GM23338 (cell line): Measurements from ENCODE around the gene MRAS. TPM values are rescaled to one million over a fixed set of nuclear protein-coding genes. Genes with fewer than 3 reads are reported as not detected.

Experiments used
- ATAC-seq: fragments of 200-7000 bp; cut with Tn5 transposase; 3 replicates; pipeline ENCODE4 v1.9.1; 2020
- DNase-seq: peaks from one replicate; pipeline ENCODE4 v3.0.0-alpha.2; 2015; ENCODE audit warnings: low spot score
- H2AFZ ChIP-seq: fragments of 200-600 bp; sonication (generic); 2 replicates; pipeline ENCODE4 v1.8.0; 2016; ENCODE audit warnings: antibody characterized with exemption, mild to moderate bottlenecking, moderate library complexity
- H3F3A ChIP-seq: fragments of 200-600 bp; sonication (generic); replicated peaks from 2 replicates; pipeline ENCODE4 v1.8.0; 2017; ENCODE audit warnings: antibody characterized with exemption, mixed run types, low read depth
- H3K27ac ChIP-seq: fragments of 200-600 bp; sonication (generic); 2 replicates; pipeline ENCODE4 v1.6.1; 2016; ENCODE audit warnings: low read depth
- H3K27me3 ChIP-seq: fragments of 200-600 bp; sonication (generic); 2 replicates; pipeline ENCODE4 v1.8.0; 2016; ENCODE audit warnings: mild to moderate bottlenecking, mixed run types, moderate library complexity; ENCODE audit not compliant: insufficient read depth
- H3K36me3 ChIP-seq: fragments of 200-600 bp; sonication (generic); 2 replicates; pipeline ENCODE4 v1.8.0; 2016; ENCODE audit warnings: mild to moderate bottlenecking; ENCODE audit not compliant: insufficient read depth
- H3K4me1 ChIP-seq: fragments of 200-600 bp; sonication (generic); 2 replicates; pipeline ENCODE4 v1.8.0; 2016; ENCODE audit warnings: mild to moderate bottlenecking, moderate library complexity; ENCODE audit not compliant: insufficient read depth
- H3K4me2 ChIP-seq: fragments of 200-600 bp; sonication (generic); 2 replicates; pipeline ENCODE4 v1.7.1; 2017; ENCODE audit warnings: mixed run types
- H3K4me3 ChIP-seq: fragments of 200-600 bp; sonication (generic); 2 replicates; pipeline ENCODE4 v1.6.1; 2016; ENCODE audit warnings: mixed run types
- H3K79me2 ChIP-seq: fragments of 200-600 bp; sonication (generic); replicated peaks from 2 replicates; pipeline ENCODE4 v1.8.0; 2017; ENCODE audit warnings: mild to moderate bottlenecking; ENCODE audit not compliant: insufficient read depth
- H3K9me2 ChIP-seq: fragments of 200-600 bp; sonication (generic); 2 replicates; pipeline ENCODE4 v1.8.0; 2017; ENCODE audit not compliant: insufficient read depth
- H4K20me1 ChIP-seq: fragments of 200-600 bp; sonication (generic); replicated peaks from 2 replicates; pipeline ENCODE4 v1.8.0; 2017; ENCODE audit warnings: mild to moderate bottlenecking; ENCODE audit not compliant: insufficient read depth
- H3K27ac Mint-ChIP-seq: 2 replicates; pipeline ENCODE4 v1.8.0; 2020; ENCODE audit warnings: inconsistent platforms, mild to moderate bottlenecking, moderate library complexity, mixed read lengths
- H3K27me3 Mint-ChIP-seq: 3 replicates; pipeline ENCODE4 v1.8.0; 2022; ENCODE audit warnings: low read depth, mild to moderate bottlenecking, moderate library complexity, mixed read lengths, inconsistent platforms; ENCODE audit not compliant: insufficient read depth, poor library complexity
- H3K36me3 Mint-ChIP-seq: 3 replicates; pipeline ENCODE4 v1.8.0; 2021; ENCODE audit warnings: low read depth, mild to moderate bottlenecking, inconsistent platforms, moderate library complexity, mixed read lengths
- H3K4me1 Mint-ChIP-seq: 3 replicates; pipeline ENCODE4 v1.8.0; 2020; ENCODE audit warnings: mild to moderate bottlenecking, inconsistent platforms, mixed read lengths
- H3K4me3 Mint-ChIP-seq: 3 replicates; pipeline ENCODE4 v1.8.0; 2021; ENCODE audit warnings: moderate library complexity, mild to moderate bottlenecking, inconsistent platforms, mixed read lengths
- H3K9me3 Mint-ChIP-seq: 3 replicates; pipeline ENCODE4 v1.8.0; 2020; ENCODE audit warnings: moderate library complexity, mild to moderate bottlenecking, inconsistent platforms, mixed read lengths
- CREB1 ChIP-seq: fragments of 250-450 bp; sonication (Bioruptor Pico); IDR thresholded peaks from 2 replicates; pipeline ENCODE4 v1.5.0; 2020; ENCODE audit warnings: low read depth, mild to moderate bottlenecking, moderate library complexity
- EZH2phosphoT487 ChIP-seq: fragments of 200-600 bp; sonication (generic); IDR thresholded peaks from one replicate; pipeline ENCODE4 v1.8.1; 2018; ENCODE audit warnings: antibody characterized with exemption; ENCODE audit not compliant: unreplicated experiment
- JUNB ChIP-seq: IDR thresholded peaks from one replicate; pipeline ENCODE4 v1.6.1; 2016; ENCODE audit warnings: antibody characterized with exemption; ENCODE audit not compliant: unreplicated experiment
- POLR2AphosphoS5 ChIP-seq: IDR thresholded peaks from 2 replicates; pipeline ENCODE4 v1.6.1; 2016; ENCODE audit warnings: antibody characterized with exemption, low read depth
- ZNF114 ChIP-seq: fragments of 250-450 bp; sonication (Bioruptor Pico); IDR thresholded peaks from 2 replicates; pipeline ENCODE4 v1.5.0; 2020; ENCODE audit warnings: mild to moderate bottlenecking, moderate library complexity
- polyA plus RNA-seq: library from polyadenylated mRNA; unstranded; fragments of >200 nt; fragmentation: Nextera tagmentation; extraction: Ambion mirVana; gene quantifications from 2 replicates; pipeline ENCODE4 v1.2.1, GENCODE V29; 2016
- total RNA-seq: library from RNA; depleted of rRNA; stranded (reverse); fragments of >200 nt; shearing (Covaris generic); gene quantifications from 2 replicates; pipeline ENCODE4 v1.2.3, GENCODE V29; 2014
- TF ChIP-seq, protein P1 (sequence below), 2 experiments: fragments of 200-600 bp in 1 of 2; sonication (generic) in 1 of 2; conservative IDR thresholded peaks; 2 replicates each; pipeline versions ENCODE4 v1.5.1 to v1.6.1; 2016 to 2017; ENCODE audit warnings: antibody characterized with exemption in 2 of 2, low read depth in 2 of 2, mild to moderate bottlenecking in 2 of 2, moderate library complexity in 1 of 2
- TF ChIP-seq, protein P2 (sequence below): fragments of 250-450 bp; sonication (Bioruptor Pico); IDR thresholded peaks from 2 replicates; pipeline ENCODE4 v1.5.0; 2020; ENCODE audit warnings: mild to moderate bottlenecking, moderate library complexity
- TF ChIP-seq, protein P3 (sequence below): IDR thresholded peaks from 2 replicates; pipeline ENCODE4 v1.6.1; 2016; ENCODE audit warnings: antibody characterized with exemption

MRAS gene
- total and polyA plus RNA-seq, 2 experiments from 2014 or later, result 9.1 to 10.2 TPM

DNA sequence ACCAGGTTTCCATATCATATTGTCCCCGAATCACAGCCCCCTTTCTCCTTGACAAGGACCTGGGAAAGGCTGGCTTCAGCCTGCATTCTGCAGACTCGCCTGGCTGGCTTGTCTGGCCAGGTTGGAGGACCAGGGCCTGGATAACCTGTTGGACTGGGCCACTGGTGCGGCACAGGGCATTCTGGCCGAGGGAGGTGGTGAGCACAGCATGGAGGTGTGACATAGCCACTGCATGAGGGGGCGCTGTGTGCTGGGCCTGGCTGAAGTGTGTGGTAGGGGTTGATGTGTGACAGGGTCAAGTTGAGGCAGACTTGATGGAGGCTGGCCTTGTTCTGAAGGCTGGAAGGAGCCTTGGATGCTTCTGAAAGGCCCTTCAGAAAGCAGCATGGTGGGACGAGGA, 88.9 kb downstream of the MRAS start:
- H3K4me2 ChIP-seq, result no peak overlapping the region
- Mint-ChIP-seq H3K27me3 (peaks cover 45% of the 10 kb centered on the region), H3K4me1 (peaks cover 14% of the 10 kb centered on the region), H3K27ac (no peak overlapping the region), H3K9me3 (peaks cover 13% of the 10 kb centered on the region), H3K36me3 (peaks cover 2% of the 10 kb centered on the region; the same call in 1 of the 3 replicates), H3K4me3 (no peak overlapping the region)
- no peaks in the 10 kb centered on the region for H3K79me2 ChIP-seq
- H3K4me1 ChIP-seq, result peaks cover 7% of the 10 kb centered on the region; the same call in 1 of the 2 replicates
- peaks cover 11% of the 10 kb centered on the region for H4K20me1 ChIP-seq
- TF ChIP-seq ZNF114 (CRISPR knock-in tag), result no peak
- TF ChIP-seq, protein P1, sequence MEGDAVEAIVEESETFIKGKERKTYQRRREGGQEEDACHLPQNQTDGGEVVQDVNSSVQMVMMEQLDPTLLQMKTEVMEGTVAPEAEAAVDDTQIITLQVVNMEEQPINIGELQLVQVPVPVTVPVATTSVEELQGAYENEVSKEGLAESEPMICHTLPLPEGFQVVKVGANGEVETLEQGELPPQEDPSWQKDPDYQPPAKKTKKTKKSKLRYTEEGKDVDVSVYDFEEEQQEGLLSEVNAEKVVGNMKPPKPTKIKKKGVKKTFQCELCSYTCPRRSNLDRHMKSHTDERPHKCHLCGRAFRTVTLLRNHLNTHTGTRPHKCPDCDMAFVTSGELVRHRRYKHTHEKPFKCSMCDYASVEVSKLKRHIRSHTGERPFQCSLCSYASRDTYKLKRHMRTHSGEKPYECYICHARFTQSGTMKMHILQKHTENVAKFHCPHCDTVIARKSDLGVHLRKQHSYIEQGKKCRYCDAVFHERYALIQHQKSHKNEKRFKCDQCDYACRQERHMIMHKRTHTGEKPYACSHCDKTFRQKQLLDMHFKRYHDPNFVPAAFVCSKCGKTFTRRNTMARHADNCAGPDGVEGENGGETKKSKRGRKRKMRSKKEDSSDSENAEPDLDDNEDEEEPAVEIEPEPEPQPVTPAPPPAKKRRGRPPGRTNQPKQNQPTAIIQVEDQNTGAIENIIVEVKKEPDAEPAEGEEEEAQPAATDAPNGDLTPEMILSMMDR (conservative IDR thresholded peaks at IDR 0.05; ENCODE audit: low read depth in 2 of 2), result peak; percentile 18 to 55; a peak in 2 of 4 replicates
- H3K27ac ChIP-seq, result no peak overlapping the region
- no peak overlapping the region for H2AFZ ChIP-seq
- peaks cover 47% of the 10 kb centered on the region for H3K27me3 ChIP-seq
- no peak for ATAC-seq
- no peaks in the 10 kb centered on the region for H3K9me2 ChIP-seq
- H3F3A ChIP-seq, result 0 out of 2 replicates have a peak, but pooled peaks cover 4% of the 10 kb centered on the region
- DNase-seq, result no peak
- no peaks in the 10 kb centered on the region for H3K36me3 ChIP-seq
- no peak overlapping the region for H3K4me3 ChIP-seq

DNA sequence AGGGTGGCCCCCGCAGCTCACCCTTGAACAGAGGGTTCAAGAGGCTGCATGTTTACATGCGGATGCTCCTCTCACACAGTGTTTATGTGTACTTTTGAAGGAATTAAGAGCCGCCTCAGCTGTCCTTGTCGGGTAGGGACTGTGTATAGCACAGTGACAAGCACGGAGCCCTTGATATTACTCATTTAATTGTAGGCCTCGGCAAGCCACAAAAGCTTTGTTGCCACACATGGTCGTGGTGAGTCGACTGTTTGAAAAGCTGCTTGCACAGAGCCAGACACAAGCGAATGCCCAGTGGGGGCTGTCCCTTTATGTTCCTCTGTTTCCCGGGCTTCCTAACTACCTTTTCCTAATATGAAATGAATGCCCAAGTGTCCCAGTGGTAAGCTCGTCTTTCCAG, 90.5 kb downstream of the MRAS start:
- Histone ChIP-seq H3K4me1 (peaks cover 7% of the 10 kb centered on the region; the same call in 1 of the 2 replicates), H3K4me2 (no peak overlapping the region), H2AFZ (no peak overlapping the region), H3K4me3 (no peak overlapping the region), H4K20me1 (peaks cover 11% of the 10 kb centered on the region), H3K27ac (no peak overlapping the region), H3K9me2 (no peaks in the 10 kb centered on the region), H3K36me3 (no peaks in the 10 kb centered on the region), H3K27me3 (peaks cover 31% of the 10 kb centered on the region), H3F3A (0 out of 2 replicates have a peak, but pooled peaks cover 3% of the 10 kb centered on the region), H3K79me2 (no peaks in the 10 kb centered on the region)
- DNase-seq (no peak), ATAC-seq (no peak)
- H3K9me3 Mint-ChIP-seq, result peaks cover 4% of the 10 kb centered on the region
- peaks cover 2% of the 10 kb centered on the region; the same call in 1 of the 3 replicates for H3K36me3 Mint-ChIP-seq
- no peak overlapping the region for H3K4me3 Mint-ChIP-seq
- H3K27ac Mint-ChIP-seq, result no peak overlapping the region
- peaks cover 31% of the 10 kb centered on the region for H3K27me3 Mint-ChIP-seq
- H3K4me1 Mint-ChIP-seq, result peaks cover 17% of the 10 kb centered on the region
- TF ChIP-seq, protein P2, sequence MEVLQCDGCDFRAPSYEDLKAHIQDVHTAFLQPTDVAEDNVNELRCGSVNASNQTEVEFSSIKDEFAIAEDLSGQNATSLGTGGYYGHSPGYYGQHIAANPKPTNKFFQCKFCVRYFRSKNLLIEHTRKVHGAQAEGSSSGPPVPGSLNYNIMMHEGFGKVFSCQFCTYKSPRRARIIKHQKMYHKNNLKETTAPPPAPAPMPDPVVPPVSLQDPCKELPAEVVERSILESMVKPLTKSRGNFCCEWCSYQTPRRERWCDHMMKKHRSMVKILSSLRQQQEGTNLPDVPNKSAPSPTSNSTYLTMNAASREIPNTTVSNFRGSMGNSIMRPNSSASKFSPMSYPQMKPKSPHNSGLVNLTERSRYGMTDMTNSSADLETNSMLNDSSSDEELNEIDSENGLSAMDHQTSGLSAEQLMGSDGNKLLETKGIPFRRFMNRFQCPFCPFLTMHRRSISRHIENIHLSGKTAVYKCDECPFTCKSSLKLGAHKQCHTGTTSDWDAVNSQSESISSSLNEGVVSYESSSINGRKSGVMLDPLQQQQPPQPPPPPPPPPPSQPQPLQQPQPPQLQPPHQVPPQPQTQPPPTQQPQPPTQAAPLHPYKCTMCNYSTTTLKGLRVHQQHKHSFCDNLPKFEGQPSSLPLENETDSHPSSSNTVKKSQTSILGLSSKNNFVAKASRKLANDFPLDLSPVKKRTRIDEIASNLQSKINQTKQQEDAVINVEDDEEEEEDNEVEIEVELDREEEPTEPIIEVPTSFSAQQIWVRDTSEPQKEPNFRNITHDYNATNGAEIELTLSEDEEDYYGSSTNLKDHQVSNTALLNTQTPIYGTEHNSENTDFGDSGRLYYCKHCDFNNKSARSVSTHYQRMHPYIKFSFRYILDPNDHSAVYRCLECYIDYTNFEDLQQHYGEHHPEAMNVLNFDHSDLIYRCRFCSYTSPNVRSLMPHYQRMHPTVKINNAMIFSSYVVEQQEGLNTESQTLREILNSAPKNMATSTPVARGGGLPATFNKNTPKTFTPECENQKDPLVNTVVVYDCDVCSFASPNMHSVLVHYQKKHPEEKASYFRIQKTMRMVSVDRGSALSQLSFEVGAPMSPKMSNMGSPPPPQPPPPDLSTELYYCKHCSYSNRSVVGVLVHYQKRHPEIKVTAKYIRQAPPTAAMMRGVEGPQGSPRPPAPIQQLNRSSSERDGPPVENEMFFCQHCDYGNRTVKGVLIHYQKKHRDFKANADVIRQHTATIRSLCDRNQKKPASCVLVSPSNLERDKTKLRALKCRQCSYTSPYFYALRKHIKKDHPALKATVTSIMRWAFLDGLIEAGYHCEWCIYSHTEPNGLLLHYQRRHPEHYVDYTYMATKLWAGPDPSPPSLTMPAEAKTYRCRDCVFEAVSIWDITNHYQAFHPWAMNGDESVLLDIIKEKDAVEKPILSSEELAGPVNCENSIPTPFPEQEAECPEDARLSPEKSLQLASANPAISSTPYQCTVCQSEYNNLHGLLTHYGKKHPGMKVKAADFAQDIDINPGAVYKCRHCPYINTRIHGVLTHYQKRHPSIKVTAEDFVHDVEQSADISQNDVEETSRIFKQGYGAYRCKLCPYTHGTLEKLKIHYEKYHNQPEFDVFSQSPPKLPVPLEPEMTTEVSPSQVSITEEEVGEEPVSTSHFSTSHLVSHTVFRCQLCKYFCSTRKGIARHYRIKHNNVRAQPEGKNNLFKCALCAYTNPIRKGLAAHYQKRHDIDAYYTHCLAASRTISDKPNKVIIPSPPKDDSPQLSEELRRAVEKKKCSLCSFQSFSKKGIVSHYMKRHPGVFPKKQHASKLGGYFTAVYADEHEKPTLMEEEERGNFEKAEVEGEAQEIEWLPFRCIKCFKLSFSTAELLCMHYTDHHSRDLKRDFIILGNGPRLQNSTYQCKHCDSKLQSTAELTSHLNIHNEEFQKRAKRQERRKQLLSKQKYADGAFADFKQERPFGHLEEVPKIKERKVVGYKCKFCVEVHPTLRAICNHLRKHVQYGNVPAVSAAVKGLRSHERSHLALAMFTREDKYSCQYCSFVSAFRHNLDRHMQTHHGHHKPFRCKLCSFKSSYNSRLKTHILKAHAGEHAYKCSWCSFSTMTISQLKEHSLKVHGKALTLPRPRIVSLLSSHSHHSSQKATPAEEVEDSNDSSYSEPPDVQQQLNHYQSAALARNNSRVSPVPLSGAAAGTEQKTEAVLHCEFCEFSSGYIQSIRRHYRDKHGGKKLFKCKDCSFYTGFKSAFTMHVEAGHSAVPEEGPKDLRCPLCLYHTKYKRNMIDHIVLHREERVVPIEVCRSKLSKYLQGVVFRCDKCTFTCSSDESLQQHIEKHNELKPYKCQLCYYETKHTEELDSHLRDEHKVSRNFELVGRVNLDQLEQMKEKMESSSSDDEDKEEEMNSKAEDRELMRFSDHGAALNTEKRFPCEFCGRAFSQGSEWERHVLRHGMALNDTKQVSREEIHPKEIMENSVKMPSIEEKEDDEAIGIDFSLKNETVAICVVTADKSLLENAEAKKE, result no peak
- no peak for TF ChIP-seq ZNF114 (CRISPR knock-in tag)
- TF ChIP-seq POLR2AphosphoS5, result no peak
- TF ChIP-seq EZH2phosphoT487, result no peak
- TF ChIP-seq, protein P3, sequence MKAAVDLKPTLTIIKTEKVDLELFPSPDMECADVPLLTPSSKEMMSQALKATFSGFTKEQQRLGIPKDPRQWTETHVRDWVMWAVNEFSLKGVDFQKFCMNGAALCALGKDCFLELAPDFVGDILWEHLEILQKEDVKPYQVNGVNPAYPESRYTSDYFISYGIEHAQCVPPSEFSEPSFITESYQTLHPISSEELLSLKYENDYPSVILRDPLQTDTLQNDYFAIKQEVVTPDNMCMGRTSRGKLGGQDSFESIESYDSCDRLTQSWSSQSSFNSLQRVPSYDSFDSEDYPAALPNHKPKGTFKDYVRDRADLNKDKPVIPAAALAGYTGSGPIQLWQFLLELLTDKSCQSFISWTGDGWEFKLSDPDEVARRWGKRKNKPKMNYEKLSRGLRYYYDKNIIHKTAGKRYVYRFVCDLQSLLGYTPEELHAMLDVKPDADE, result no peak
- TF ChIP-seq JUNB, result no peak
- TF ChIP-seq, protein P1 (conservative IDR thresholded peaks at IDR 0.05; ENCODE audit: low read depth in 2 of 2), result no peak
- no peak for TF ChIP-seq CREB1 (CRISPR knock-in tag)
